Esophagus squamous epithelium (tissue), 4 donors: ENCODE results near the gene DENND1C.

Experiments
- CTCF ChIP-seq, 6 experiments: fragments of 450-650 bp in 4 of 6; fragments of 200-600 bp in 2 of 6; sonication (generic) in 2 of 6; IDR thresholded peaks; one replicate each; pipeline ENCODE4 v1.5.1; 2016 to 2019; ENCODE audit warnings: antibody characterized with exemption in 6 of 6, mild to moderate bottlenecking in 4 of 6, moderate library complexity in 4 of 6
- POLR2A ChIP-seq, 4 donors: fragments of 450-650 bp; IDR thresholded peaks; one replicate each; pipeline ENCODE4 v1.6.1; 2017; ENCODE audit warnings: antibody characterized with exemption in 4 of 4, mild to moderate bottlenecking in 4 of 4, moderate library complexity in 3 of 4

- TF ChIP-seq CTCF (IDR thresholded peaks at IDR 0.05) (no peak), POLR2A (IDR thresholded peaks at IDR 0.05) (no peak)
Observed at GRCh38 chr19:6423499-6424194, 57.9 kb downstream of the DENND1C start.
